A549 (cell line): ENCODE results near the gene WBP1L.
A peak's percentile ranks its signal among the peaks of the same experiment; 100 is the strongest.

Experiments
- BHLHE40 ChIP-seq: IDR thresholded peaks from 2 replicates; pipeline ENCODE4 v1.6.1; 2012; ENCODE audit warnings: low read depth, low read length, inconsistent platforms
- CTCF ChIP-seq: fragments of >200 bp; sonication (Bioruptor Twin); formaldehyde crosslinking; IDR thresholded peaks from 3 replicates; pipeline ENCODE4 v1.5.1; 2016
- EP300 ChIP-seq, 2 experiments: fragments of >200 bp; sonication (Bioruptor Twin); formaldehyde crosslinking; IDR thresholded peaks; 2 replicates in 1 of 2; 3 replicates in 1 of 2; pipeline ENCODE4 v1.6.1; 2016 to 2017
- PBX3 ChIP-seq: IDR thresholded peaks from 2 replicates; pipeline ENCODE4 v1.6.1; 2012
- POLR2A ChIP-seq: IDR thresholded peaks from 2 replicates; pipeline ENCODE4 v1.6.1; 2012; ENCODE audit warnings: mild to moderate bottlenecking, low read length
- REST ChIP-seq: fragments of 200-600 bp; sonication (generic); IDR thresholded peaks from 2 replicates; pipeline ENCODE4 v1.6.1; 2016; ENCODE audit warnings: antibody characterized with exemption, mild to moderate bottlenecking, moderate library complexity
- SREBF2 ChIP-seq: fragments of 450-650 bp; IDR thresholded peaks from 2 replicates; pipeline ENCODE4 v1.6.1; 2014; ENCODE audit warnings: mild to moderate bottlenecking, moderate library complexity
- TF ChIP-seq, protein P1 (sequence below): IDR thresholded peaks from 2 replicates; pipeline ENCODE4 v1.6.1; 2012

DNA sequence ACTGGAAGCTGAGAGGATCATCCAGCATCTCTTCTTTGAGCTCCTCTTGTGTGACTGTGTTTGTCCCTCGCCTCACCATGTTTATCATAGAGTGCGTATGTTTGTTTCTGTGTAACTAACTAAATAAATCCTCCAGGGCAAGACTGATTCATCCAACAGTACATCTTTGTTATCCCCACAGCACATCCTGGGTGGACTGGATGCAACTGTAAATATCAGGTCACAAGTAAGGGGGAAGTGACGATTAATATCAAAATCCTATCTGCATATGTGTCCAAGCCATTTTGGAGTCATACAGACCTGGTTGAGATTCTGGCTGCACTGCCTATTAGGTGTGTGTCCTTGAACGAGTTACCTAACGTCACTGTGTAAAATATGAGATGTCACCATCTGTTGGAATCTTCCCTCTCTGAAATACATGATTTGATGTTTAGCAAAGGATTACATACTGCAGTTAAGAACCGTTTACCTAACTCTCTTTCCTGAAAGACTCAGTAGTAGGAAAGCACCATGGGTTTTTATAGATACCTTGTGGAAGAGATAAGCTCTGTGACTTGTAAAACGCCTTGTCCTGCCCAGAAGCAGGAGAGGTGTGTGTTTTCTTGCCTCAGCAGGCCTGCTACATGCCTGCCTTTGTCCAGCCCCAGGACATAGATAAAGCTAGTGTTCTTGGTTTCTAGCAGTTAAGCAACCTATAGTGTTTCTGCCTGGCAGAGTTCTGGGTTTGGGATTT lies 25.8 kb downstream of the WBP1L start:
- TF ChIP-seq REST, result no peak
- no peak for TF ChIP-seq PBX3
- no peak for TF ChIP-seq BHLHE40
- TF ChIP-seq EP300 (IDR thresholded peaks at IDR 0.05), result no peak
- no peak for TF ChIP-seq POLR2A
- no peak for TF ChIP-seq SREBF2
- TF ChIP-seq CTCF, result no peak
- TF ChIP-seq, protein P1, sequence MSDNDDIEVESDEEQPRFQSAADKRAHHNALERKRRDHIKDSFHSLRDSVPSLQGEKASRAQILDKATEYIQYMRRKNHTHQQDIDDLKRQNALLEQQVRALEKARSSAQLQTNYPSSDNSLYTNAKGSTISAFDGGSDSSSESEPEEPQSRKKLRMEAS, result peak; percentile 46
